ENCODE results near the gene ZBTB20.

The ZBTB20 gene

DNA sequence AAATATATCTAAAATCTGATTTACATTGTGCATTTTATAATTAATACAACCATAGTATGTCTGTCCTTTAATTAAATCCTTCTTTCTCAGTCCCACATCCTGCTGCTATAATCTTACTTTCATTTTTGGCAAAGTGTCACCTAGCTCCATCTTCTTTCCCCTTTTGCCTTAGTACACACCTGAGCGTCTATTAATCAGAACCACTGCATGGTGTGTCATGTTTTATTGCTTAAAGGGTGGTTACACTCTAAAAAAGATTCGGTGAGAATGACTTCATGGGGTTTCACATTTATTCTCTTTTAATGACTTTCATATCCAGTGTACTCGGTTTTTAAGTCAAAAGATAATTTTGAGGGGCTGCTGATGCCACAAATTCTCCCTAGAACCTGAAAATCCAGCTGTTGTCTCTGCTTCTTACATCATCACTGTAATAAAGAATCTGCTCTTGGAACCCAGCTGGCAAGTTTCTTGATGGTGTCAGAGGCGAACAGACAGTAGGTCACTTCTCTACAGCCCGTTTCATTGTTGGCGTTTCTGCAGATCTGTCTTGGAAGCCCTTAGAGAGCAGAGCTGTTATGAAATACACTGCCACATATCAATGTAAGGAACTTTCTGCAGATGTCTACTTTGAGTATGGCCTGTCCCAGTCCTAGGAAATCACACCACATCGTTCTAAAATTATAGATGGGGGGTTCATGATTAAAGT lies 753.6 kb downstream of the ZBTB20 start:
- Histone ChIP-seq H3K9ac (ENCODE audit: low read depth, low read length) (no peak overlapping the region), H3K4me1 (ENCODE audit: insufficient read depth, low read length) (no peaks in the 10 kb centered on the region), H3K27ac (ENCODE audit: low read depth, low read length) (no peak overlapping the region), H3K36me3 (ENCODE audit: insufficient read depth, low read length) (no peaks in the 10 kb centered on the region), H3K27me3 (ENCODE audit: insufficient read depth, low read length) (no peaks in the 10 kb centered on the region), H3K4me3 (ENCODE audit: low read length) (no peak overlapping the region), H3K9me3 (ENCODE audit: insufficient read depth, low read depth, low read length) (no peaks in the 10 kb centered on the region)
- WGBS = 93% methylated on average over 7 of the region's 7 CpGs

DNA sequence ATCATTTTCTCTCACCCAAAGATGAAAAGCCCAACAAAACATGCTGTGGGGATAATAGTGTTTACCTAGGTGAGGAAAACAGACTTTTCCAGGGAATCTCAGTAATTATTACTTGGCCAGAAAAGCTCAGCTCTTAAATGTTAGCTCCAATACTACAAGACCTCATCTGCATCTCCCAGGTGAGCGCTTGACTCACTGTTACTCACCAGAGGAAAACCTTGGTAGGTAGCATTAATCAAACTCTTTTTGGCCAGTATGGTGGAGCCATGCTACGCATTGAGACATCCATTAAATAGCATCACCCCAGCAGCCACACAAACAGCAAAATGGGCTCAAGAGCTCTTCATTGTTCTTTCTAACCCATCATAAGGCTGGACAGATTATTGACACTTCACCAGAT lies 754.3 kb downstream of the ZBTB20 start:
- no peak overlapping the region for H3K27ac ChIP-seq (ENCODE audit: low read depth, low read length)
- no peaks in the 10 kb centered on the region for H3K27me3 ChIP-seq (ENCODE audit: insufficient read depth, low read length)
- H3K36me3 ChIP-seq (ENCODE audit: insufficient read depth, low read length) = no peaks in the 10 kb centered on the region
- no peak overlapping the region for H3K9ac ChIP-seq (ENCODE audit: low read depth, low read length)
- H3K9me3 ChIP-seq (ENCODE audit: insufficient read depth, low read depth, low read length) = no peaks in the 10 kb centered on the region
- no peaks in the 10 kb centered on the region for H3K4me1 ChIP-seq (ENCODE audit: insufficient read depth, low read length)
- 95% methylated on average over 2 of the region's 2 CpGs for WGBS
- H3K4me3 ChIP-seq (ENCODE audit: low read length) = no peak overlapping the region

DNA sequence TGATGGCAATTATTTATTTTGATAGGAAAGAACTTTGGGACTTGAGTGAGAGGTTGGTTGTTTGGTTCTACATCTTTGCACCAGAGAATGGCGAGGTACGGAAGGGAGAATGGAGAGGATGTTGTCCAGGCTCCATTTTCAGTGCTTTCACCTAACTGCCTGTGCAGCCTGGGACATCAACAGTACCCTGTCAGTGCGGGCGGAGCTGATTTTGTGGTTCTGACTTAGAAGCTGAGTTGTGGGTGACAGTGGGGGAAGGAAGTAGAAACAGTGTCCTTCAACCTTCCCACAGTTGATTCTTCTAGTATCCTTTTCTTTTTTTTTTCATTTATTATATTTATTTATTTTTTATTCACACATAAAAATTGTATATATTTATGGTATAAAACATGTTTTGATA lies 757.9 kb downstream of the ZBTB20 start:
- Histone ChIP-seq H3K4me3 (ENCODE audit: low read length) (no peak overlapping the region), H3K27me3 (ENCODE audit: insufficient read depth, low read length) (no peaks in the 10 kb centered on the region), H3K4me1 (ENCODE audit: insufficient read depth, low read length) (peaks cover 3% of the 10 kb centered on the region; the same call in 1 of the 2 replicates), H3K27ac (ENCODE audit: low read depth, low read length) (no peak overlapping the region), H3K36me3 (ENCODE audit: insufficient read depth, low read length) (no peaks in the 10 kb centered on the region), H3K9ac (ENCODE audit: low read depth, low read length) (no peak overlapping the region), H3K9me3 (ENCODE audit: insufficient read depth, low read depth, low read length) (no peaks in the 10 kb centered on the region)
- WGBS = 94% methylated on average over 4 of the region's 4 CpGs

DNA sequence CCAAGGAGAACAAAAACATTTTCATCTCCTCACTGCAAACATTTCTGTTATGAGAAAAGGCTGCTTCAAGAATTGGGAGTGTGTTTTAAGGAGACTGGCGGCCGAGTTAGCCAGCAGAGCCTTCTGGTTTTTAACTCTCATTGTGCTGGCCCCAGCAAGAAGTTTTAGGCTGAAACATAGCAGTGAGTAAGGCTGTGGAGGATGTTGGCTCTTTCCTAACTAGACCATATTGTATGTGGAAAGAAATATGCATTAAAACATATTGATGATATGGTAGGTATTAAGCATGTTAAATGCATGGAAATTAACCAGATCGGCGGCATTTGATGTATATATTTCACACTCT lies 762.6 kb downstream of the ZBTB20 start:
- H3K9me3 ChIP-seq (ENCODE audit: insufficient read depth, low read depth, low read length) = no peaks in the 10 kb centered on the region
- H3K4me1 ChIP-seq (ENCODE audit: insufficient read depth, low read length) = peaks cover 13% of the 10 kb centered on the region
- H3K4me3 ChIP-seq (ENCODE audit: low read length) = no peak overlapping the region
- no peak overlapping the region for H3K9ac ChIP-seq (ENCODE audit: low read depth, low read length)
- WGBS = 84% methylated on average over 2 of the region's 4 CpGs
- H3K27ac ChIP-seq (ENCODE audit: low read depth, low read length) = no peak overlapping the region
- no peaks in the 10 kb centered on the region for H3K36me3 ChIP-seq (ENCODE audit: insufficient read depth, low read length)
- H3K27me3 ChIP-seq (ENCODE audit: insufficient read depth, low read length) = no peaks in the 10 kb centered on the region

DNA sequence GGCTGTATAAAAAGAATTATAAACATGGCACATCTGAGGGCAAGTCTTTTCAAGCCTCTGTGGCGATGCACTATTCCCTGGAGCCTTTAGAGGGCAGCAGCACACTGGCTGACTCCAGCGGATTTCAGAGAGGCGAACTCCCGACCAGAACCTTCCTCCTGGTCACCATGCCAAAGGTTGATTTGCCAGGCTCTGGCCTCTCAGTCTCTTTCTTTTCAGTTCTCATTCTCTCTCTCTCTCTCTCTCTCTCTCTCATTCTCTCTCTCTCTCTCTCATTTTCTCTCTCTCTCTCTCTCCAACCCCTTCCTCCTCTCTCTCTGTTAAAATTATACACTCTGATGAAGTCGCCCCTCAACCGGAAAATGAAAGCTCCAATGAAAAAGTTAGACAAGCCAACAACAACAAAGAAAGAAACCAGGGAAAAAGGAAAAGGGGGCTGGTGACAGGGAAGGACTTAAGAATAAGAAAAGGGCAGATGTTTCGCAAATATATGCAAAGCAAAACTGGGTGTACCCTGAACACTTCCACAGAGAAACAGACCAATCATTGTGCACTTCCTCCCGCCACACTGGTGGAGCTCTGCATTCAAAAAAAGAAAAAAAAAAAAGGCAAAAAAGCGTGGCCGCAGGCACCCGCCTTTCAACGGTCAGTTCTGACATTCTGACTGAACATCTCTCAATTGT lies 763.1 kb downstream of the ZBTB20 start:
- Histone ChIP-seq H3K9ac (ENCODE audit: low read depth, low read length) (no peak overlapping the region), H3K27me3 (ENCODE audit: insufficient read depth, low read length) (no peaks in the 10 kb centered on the region), H3K9me3 (ENCODE audit: insufficient read depth, low read depth, low read length) (no peaks in the 10 kb centered on the region), H3K4me1 (ENCODE audit: insufficient read depth, low read length) (peaks cover 13% of the 10 kb centered on the region), H3K27ac (ENCODE audit: low read depth, low read length) (no peak overlapping the region), H3K4me3 (ENCODE audit: low read length) (no peak overlapping the region), H3K36me3 (ENCODE audit: insufficient read depth, low read length) (no peaks in the 10 kb centered on the region)
- WGBS = 55% methylated on average over 10 of the region's 12 CpGs

DNA sequence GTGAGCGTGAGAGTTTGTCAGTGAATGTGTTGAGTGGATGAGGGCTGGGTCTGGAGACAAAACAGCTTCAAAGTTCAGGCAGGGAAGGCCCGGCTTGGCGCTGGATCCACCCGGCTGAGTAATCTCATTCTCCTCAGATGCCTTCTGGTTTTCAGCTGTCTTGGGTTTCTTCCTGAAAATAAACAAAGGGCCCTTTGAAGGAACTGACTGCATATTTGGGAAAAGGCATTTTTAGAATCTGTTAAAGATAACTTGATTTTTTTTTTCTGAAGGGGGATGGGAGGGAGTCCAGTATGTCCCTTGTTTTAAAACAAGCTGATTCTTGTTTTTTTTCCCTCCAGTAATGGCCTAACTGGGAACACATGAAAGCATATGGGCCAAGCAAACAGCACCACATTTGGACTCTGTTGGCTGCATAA lies 766.8 kb downstream of the ZBTB20 start:
- H3K4me1 ChIP-seq (ENCODE audit: insufficient read depth, low read length) = peaks cover 23% of the 10 kb centered on the region
- 87% methylated on average over 4 of the region's 4 CpGs for WGBS
- no peak overlapping the region for H3K27ac ChIP-seq (ENCODE audit: low read depth, low read length)

DNA sequence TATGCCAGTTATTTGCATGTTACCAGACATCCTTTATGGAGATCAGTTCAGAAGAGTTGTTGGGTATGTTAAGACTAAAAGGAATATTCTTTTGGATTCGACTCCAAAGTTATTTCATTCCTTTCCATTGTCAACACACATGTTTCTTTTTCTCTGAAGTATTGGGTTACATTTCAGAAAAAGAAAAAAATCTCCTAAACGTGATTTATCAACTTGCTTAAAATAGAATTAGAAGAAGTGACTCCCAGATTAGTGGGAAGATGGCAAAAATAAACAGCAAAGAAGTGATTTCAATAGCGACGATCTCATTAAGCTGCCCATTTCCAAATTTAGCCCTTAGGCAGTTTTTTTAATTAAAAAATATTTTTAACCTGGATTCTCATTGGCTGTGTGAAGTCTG lies 767.8 kb downstream of the ZBTB20 start:
- Histone ChIP-seq H3K36me3 (ENCODE audit: insufficient read depth, low read length) (no peaks in the 10 kb centered on the region), H3K27me3 (ENCODE audit: insufficient read depth, low read length) (no peaks in the 10 kb centered on the region), H3K4me1 (ENCODE audit: insufficient read depth, low read length) (peaks cover 21% of the 10 kb centered on the region), H3K27ac (ENCODE audit: low read depth, low read length) (no peak overlapping the region), H3K9ac (ENCODE audit: low read depth, low read length) (no peak overlapping the region), H3K9me3 (ENCODE audit: insufficient read depth, low read depth, low read length) (0 out of 2 replicates have a peak, but pooled peaks cover 2% of the 10 kb centered on the region), H3K4me3 (ENCODE audit: low read length) (no peak overlapping the region)
- WGBS = 100% methylated on average over 2 of the region's 4 CpGs

More for the DNA sequence above, 766.8 kb downstream of the ZBTB20 start:
- H3K9me3 ChIP-seq (ENCODE audit: insufficient read depth, low read depth, low read length) = 0 out of 2 replicates have a peak, but pooled peaks cover 2% of the 10 kb centered on the region
- no peaks in the 10 kb centered on the region for H3K36me3 ChIP-seq (ENCODE audit: insufficient read depth, low read length)
- H3K9ac ChIP-seq (ENCODE audit: low read depth, low read length) = no peak overlapping the region
- H3K4me3 ChIP-seq (ENCODE audit: low read length) = no peak overlapping the region
- H3K27me3 ChIP-seq (ENCODE audit: insufficient read depth, low read length) = no peaks in the 10 kb centered on the region

DNA sequence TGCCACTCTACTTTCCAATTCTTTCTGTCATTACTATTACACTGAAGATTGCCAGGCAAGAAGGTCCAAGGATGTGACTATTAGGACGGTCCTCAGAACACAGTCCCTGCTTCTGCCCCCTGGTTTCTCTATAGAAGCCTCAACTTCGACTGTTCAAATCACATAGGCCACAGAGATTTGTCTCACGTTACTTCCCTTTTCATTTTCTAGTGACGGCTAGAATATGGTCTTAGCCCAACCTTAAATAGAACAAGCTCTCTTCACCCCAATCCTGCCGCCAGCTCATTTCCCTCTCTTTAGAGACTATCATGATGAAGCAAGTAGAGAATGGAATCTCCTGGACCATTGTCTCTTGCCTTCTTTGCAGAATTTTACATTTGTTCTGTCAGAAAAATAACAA lies 768.3 kb downstream of the ZBTB20 start:
- H3K27ac ChIP-seq (ENCODE audit: low read depth, low read length) = no peak overlapping the region
- no peak overlapping the region for H3K4me3 ChIP-seq (ENCODE audit: low read length)
- 0 out of 2 replicates have a peak, but pooled peaks cover 2% of the 10 kb centered on the region for H3K9me3 ChIP-seq (ENCODE audit: insufficient read depth, low read depth, low read length)
- peaks cover 17% of the 10 kb centered on the region for H3K4me1 ChIP-seq (ENCODE audit: insufficient read depth, low read length)
- no peak overlapping the region for H3K9ac ChIP-seq (ENCODE audit: low read depth, low read length)
- H3K27me3 ChIP-seq (ENCODE audit: insufficient read depth, low read length) = no peaks in the 10 kb centered on the region
- WGBS = 93% methylated on average over 5 of the region's 5 CpGs
- H3K36me3 ChIP-seq (ENCODE audit: insufficient read depth, low read length) = no peaks in the 10 kb centered on the region

DNA sequence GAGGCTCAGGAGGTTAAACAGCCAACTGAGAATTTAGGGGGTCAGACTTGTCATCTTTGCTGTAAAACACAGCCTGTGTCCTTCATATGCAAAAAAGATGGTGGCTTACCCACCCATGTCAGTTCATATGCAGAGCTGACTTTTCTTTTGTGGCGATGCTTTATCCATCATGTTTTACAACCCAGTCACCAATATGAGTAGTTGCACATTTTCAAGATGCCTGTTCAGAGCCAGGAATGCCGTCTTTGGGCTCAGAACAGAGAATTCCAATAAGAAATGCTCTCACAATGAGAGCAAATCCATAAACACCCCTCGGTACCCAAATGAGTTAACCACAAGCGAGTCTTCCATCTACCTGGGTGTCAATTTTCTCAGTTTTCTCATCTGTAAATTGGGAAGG lies 769.7 kb downstream of the ZBTB20 start:
- no peak overlapping the region for H3K9ac ChIP-seq (ENCODE audit: low read depth, low read length)
- no peak overlapping the region for H3K4me3 ChIP-seq (ENCODE audit: low read length)
- no peaks in the 10 kb centered on the region for H3K36me3 ChIP-seq (ENCODE audit: insufficient read depth, low read length)
- no peaks in the 10 kb centered on the region for H3K27me3 ChIP-seq (ENCODE audit: insufficient read depth, low read length)
- H3K9me3 ChIP-seq (ENCODE audit: insufficient read depth, low read depth, low read length) = 0 out of 2 replicates have a peak, but pooled peaks cover 2% of the 10 kb centered on the region
- 79% methylated on average over 4 of the region's 4 CpGs for WGBS
- H3K4me1 ChIP-seq (ENCODE audit: insufficient read depth, low read length) = peaks cover 17% of the 10 kb centered on the region
- no peak overlapping the region for H3K27ac ChIP-seq (ENCODE audit: low read depth, low read length)

DNA sequence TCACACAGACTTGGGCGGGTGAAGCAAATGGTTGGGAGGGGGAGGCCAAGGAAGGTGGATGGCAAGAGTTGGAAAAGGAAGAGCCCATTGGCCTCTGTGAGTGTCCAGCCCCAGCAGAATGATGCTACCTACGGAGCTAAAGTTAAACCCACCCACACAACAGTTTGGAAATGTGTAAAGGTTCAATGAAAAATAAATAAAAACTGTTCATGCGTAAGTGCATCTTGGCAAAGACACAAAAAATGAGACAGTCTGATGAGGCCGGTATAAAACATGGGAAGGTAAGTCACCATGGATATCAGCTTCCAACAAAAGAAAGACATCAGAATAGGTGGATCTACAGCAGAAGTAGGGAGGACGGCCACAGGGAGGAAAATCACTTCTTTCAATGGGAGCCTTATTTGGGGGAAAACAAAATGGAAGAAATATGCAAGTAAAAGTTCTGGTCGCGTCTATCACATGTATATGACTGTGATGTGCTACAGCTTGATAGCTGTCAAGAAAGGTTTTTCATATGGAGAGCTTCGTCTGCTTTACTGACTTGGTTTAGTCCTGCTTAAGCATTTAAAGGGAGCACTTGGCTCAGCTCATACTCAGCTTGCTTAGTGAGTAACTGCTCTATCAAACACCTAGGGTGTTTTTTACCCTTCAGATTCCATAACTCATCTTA lies 770.4 kb downstream of the ZBTB20 start:
- H3K9ac ChIP-seq (ENCODE audit: low read depth, low read length) = no peak overlapping the region
- H3K4me3 ChIP-seq (ENCODE audit: low read length) = no peak overlapping the region
- H3K9me3 ChIP-seq (ENCODE audit: insufficient read depth, low read depth, low read length) = 0 out of 2 replicates have a peak, but pooled peaks cover 2% of the 10 kb centered on the region
- no peak overlapping the region for H3K27ac ChIP-seq (ENCODE audit: low read depth, low read length)
- no peaks in the 10 kb centered on the region for H3K27me3 ChIP-seq (ENCODE audit: insufficient read depth, low read length)
- peaks cover 17% of the 10 kb centered on the region for H3K4me1 ChIP-seq (ENCODE audit: insufficient read depth, low read length)
- 89% methylated on average over 7 of the region's 8 CpGs for WGBS
- H3K36me3 ChIP-seq (ENCODE audit: insufficient read depth, low read length) = no peaks in the 10 kb centered on the region
